GM18951 (cell line): ENCODE data around the gene ANO3.
"Not testable (repeated sequence)": the region's sequence is repeated elsewhere in the genome, so short reads cannot be mapped to it uniquely, and the experiment has no call there.

Source experiments
- POLR2A ChIP-seq: IDR thresholded peaks from 4 replicates; pipeline ENCODE4 v1.6.1; 2011; ENCODE audit warnings: mild to moderate bottlenecking; ENCODE audit not compliant: insufficient read length, insufficient read depth; ENCODE audit errors: extremely low read depth
- in situ Hi-C: fragments of 300-500 bp; cut with MboI; formaldehyde crosslinking; loops from one replicate; pipeline ENCODE4 v1.12.0; 2022; ENCODE audit warnings: low sequenced_read_pairs, mixed read lengths, inconsistent platforms; ENCODE audit not compliant: unreplicated experiment

ANO3 gene

GRCh38 chr11:26573896-26574295 is 242.0 kb downstream of the ANO3 start:
- TF ChIP-seq POLR2A: no peak
- in situ Hi-C loops: no loop called here

DNA sequence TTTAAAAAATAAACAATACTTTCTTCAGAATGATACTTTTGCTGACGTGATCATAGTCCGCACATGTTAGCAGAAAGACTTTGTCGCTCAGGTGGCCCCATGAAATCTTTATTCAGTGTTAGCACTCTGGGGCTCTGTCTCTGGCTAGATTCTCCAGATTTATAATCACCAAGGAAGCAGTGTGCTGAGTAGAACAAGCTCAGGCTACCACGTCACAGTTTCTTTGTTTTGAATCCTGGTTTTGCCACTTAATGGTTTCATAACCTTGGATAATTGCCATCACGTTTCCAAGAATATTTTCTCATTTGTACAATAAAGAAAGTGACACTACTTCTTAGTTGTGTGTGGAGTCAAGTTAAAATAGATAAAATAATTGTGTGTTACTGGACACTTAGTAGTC is 244.0 kb downstream of the ANO3 start:
- TF ChIP-seq POLR2A: no peak
- in situ Hi-C loops: no loop called here

- no peak for TF ChIP-seq POLR2A
- in situ Hi-C loops: no loop called here
These were observed 247.2 kb downstream of the ANO3 start for GRCh38 chr11:26578998-26579661.

DNA sequence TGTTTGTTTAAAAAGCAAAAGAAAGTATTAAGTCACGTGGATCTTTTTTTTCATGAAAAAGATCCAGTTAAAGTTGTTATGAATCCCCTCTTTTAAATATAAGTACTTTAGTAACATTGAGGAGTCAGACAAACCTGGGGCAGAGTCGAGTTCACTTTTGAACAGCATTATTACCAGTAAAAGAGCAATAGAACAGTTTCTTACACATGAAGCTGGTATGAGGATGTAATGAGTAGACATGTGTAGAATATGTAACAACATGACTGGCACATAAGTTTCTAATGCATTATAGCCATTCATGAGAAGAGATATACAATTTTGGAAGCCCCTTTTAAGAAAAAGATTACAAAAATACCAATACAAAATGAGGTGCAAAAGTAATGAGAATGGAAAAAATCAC is 247.8 kb downstream of the ANO3 start:
- TF ChIP-seq POLR2A: no peak
- in situ Hi-C loops: no loop called here

DNA sequence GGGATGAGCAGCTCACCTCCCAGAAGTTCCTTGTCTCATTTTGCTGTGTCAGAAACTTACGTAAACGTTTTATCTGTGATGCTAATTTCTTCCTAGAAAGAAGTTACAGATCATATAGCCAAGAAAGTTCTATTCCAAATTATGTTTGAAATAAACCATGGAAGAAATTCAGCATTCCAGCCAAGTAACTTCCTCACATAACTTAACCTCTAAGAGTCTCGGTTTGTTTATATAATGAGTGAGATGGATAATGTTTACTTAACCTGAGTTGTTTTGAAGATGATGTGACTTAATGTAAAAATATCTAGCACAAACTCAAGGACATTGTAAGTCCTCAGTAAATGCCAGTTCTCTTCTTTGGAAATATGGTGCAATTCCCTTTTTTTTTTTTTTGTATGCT is 249.0 kb downstream of the ANO3 start:
- in situ Hi-C loops: no loop called here
- TF ChIP-seq POLR2A: no peak

- TF ChIP-seq POLR2A: no peak
These were observed 251.6 kb downstream of the ANO3 start for GRCh38 chr11:26583550-26583949.

GRCh38 chr11:26584818-26585217 is 252.9 kb downstream of the ANO3 start:
- in situ Hi-C loops: no loop called here
- TF ChIP-seq POLR2A: no peak

More at GRCh38 chr11:26583550-26583949, 251.6 kb downstream of the ANO3 start:
- in situ Hi-C loops: no loop called here

DNA sequence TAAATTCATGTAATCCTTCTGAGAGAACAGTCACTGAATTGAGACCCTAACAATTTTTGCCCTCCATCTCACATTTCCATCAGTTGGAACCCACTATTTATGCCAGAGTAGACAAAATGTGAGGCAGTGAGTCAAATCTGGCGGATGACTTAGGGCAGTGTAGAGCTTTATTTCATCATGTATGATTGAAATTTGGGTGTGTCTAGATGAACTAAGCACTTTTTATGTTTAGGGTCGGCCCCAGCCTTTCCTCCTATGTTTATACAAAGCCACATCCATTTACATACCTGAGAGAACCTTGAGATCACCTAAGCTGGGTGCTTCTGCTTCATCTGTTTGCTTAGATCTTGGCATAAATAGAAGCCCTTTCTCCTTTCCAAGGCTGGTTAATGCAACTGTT is 255.1 kb downstream of the ANO3 start:
- no peak for TF ChIP-seq POLR2A
- in situ Hi-C loops: no loop called here

GRCh38 chr11:26593691-26594090 is 261.8 kb downstream of the ANO3 start:
- TF ChIP-seq POLR2A: no peak
- in situ Hi-C loops: no loop called here

- in situ Hi-C loops: not testable (repeated sequence)
These were observed 263.4 kb downstream of the ANO3 start for GRCh38 chr11:26595207-26595865.

- in situ Hi-C loops: not testable (repeated sequence)
These were observed 265.2 kb downstream of the ANO3 start for GRCh38 chr11:26597049-26597689.

DNA sequence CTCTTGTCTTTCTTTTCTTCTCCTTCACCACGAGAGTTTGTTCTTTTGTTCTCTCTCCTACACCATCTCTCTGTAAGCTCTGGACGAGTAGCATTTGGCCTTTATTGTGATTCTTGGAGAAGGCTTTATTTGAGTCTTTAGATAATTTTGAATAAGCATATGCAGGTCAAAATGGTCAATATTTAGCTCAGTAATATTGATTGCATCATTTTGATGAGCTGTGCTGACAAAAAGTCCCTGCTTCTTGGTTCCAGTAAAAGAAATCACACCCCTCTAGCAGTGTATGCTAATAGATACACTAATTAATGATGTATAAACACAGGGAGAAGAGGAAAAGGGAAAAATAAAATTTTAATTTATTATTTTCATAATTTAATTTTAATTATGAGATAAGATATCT is 266.0 kb downstream of the ANO3 start:
- no peak for TF ChIP-seq POLR2A
- in situ Hi-C loops: no loop called here

DNA sequence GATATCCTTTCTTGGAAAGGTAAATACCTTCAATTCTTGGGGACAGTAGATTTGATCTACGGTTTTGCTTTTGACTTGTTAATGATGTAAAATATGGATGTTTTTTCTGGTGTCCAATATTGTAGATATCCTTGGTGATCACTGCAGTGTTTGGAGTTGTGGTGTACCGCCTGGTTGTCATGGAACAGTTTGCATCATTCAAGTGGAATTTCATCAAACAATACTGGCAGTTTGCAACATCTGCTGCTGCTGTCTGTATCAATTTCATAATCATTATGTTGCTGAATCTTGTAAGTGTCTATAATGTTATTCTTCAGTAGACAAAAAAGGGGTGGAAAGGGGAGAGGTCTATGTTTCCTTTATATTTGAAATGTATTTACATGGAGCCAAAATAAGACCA is 267.5 kb downstream of the ANO3 start:
- TF ChIP-seq POLR2A: no peak
- in situ Hi-C loops: no loop called here

GRCh38 chr11:26599876-26600434 is 268.0 kb downstream of the ANO3 start:
- TF ChIP-seq POLR2A: no peak
- in situ Hi-C loops: no loop called here
